Measurements from ENCODE around the gene CHN2. TPM values are rescaled to one million over a fixed set of nuclear protein-coding genes. Genes with fewer than 3 reads are reported as not detected.

The CHN2 gene
- total RNA-seq, 1 experiment from 2014 or later = 5.0 TPM

DNA sequence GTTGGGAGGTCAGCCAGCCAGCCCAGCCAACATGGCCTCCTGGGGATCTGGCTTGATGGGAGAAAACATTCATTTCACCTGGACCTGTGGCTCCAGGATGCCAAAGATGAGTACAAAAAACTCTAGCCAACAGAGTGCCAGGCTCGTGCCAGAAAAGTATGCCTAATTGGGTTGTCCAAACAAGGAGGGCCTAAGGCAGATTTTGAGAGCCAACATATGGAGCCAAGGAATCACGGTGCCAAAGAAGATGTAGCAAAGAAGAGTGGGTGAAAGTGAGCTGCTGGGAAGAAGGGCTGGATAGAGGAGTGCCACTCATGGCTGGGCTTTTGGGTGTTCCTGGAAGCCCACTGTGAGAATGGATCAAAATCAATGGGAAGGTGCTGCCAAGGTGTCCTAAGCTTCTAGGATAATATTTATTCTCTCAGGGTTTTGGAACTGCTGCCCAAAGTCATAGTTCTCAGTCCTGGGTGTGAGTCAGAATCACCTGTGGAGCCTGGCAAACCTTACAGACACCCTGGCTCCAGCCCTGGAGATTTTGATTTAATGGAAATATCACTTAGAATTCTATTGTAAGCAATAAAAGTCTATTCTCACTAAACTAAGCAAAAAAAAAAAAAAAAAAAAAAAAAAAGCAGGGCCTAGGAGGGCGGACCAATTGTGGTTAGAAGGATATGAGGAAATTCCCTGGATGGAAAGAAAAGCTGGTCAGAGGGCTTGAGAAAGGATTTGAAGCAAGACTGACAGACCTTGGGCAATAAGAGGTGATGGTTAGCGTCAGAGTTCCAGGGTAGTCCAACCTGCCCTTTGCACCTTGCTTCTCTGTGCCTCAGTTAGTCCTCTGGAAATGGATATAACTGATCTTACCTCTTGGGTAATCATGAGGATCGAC, 186.9 kb downstream of the CHN2 start:
- Mint-ChIP-seq H3K27me3 (ENCODE audit: low read depth) (no peaks in the 10 kb centered on the region), H3K9me3 (peaks cover 11% of the 10 kb centered on the region), H3K27ac (no peak overlapping the region), H3K4me1 (no peaks in the 10 kb centered on the region; the same call in 1 of the 2 replicates), H3K36me3 (peaks cover 3% of the 10 kb centered on the region; the same call in 1 of the 2 replicates), H3K4me3 (no peak overlapping the region)
- ChIA-PET CTCF (no interaction called here), POLR2A (no interaction called here)
- TF ChIP-seq ZNF219 (CRISPR knock-in tag; IDR thresholded peaks at IDR 0.05; ENCODE audit: borderline replicate concordance) (no peak), ESRRA (CRISPR knock-in tag; IDR thresholded peaks at IDR 0.05; ENCODE audit: borderline replicate concordance) (no peak), OVOL2 (CRISPR knock-in tag; IDR thresholded peaks at IDR 0.05; ENCODE audit: borderline replicate concordance) (no peak), RELA (CRISPR knock-in tag; IDR thresholded peaks at IDR 0.05; ENCODE audit: borderline replicate concordance) (no peak), TP53 (CRISPR knock-in tag; IDR thresholded peaks at IDR 0.05) (no peak)
- TF ChIP-seq, protein P1, sequence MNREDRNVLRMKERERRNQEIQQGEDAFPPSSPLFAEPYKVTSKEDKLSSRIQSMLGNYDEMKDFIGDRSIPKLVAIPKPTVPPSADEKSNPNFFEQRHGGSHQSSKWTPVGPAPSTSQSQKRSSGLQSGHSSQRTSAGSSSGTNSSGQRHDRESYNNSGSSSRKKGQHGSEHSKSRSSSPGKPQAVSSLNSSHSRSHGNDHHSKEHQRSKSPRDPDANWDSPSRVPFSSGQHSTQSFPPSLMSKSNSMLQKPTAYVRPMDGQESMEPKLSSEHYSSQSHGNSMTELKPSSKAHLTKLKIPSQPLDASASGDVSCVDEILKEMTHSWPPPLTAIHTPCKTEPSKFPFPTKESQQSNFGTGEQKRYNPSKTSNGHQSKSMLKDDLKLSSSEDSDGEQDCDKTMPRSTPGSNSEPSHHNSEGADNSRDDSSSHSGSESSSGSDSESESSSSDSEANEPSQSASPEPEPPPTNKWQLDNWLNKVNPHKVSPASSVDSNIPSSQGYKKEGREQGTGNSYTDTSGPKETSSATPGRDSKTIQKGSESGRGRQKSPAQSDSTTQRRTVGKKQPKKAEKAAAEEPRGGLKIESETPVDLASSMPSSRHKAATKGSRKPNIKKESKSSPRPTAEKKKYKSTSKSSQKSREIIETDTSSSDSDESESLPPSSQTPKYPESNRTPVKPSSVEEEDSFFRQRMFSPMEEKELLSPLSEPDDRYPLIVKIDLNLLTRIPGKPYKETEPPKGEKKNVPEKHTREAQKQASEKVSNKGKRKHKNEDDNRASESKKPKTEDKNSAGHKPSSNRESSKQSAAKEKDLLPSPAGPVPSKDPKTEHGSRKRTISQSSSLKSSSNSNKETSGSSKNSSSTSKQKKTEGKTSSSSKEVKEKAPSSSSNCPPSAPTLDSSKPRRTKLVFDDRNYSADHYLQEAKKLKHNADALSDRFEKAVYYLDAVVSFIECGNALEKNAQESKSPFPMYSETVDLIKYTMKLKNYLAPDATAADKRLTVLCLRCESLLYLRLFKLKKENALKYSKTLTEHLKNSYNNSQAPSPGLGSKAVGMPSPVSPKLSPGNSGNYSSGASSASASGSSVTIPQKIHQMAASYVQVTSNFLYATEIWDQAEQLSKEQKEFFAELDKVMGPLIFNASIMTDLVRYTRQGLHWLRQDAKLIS (CRISPR knock-in tag; IDR thresholded peaks at IDR 0.05; ENCODE audit: borderline replicate concordance) = no peak
- TF ChIP-seq, protein P2, sequence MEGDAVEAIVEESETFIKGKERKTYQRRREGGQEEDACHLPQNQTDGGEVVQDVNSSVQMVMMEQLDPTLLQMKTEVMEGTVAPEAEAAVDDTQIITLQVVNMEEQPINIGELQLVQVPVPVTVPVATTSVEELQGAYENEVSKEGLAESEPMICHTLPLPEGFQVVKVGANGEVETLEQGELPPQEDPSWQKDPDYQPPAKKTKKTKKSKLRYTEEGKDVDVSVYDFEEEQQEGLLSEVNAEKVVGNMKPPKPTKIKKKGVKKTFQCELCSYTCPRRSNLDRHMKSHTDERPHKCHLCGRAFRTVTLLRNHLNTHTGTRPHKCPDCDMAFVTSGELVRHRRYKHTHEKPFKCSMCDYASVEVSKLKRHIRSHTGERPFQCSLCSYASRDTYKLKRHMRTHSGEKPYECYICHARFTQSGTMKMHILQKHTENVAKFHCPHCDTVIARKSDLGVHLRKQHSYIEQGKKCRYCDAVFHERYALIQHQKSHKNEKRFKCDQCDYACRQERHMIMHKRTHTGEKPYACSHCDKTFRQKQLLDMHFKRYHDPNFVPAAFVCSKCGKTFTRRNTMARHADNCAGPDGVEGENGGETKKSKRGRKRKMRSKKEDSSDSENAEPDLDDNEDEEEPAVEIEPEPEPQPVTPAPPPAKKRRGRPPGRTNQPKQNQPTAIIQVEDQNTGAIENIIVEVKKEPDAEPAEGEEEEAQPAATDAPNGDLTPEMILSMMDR (IDR thresholded peaks at IDR 0.05) = no peak
- TF ChIP-seq, protein P3, sequence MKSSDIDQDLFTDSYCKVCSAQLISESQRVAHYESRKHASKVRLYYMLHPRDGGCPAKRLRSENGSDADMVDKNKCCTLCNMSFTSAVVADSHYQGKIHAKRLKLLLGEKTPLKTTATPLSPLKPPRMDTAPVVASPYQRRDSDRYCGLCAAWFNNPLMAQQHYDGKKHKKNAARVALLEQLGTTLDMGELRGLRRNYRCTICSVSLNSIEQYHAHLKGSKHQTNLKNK (CRISPR knock-in tag; IDR thresholded peaks at IDR 0.05) = no peak
- TF ChIP-seq, protein P4, sequence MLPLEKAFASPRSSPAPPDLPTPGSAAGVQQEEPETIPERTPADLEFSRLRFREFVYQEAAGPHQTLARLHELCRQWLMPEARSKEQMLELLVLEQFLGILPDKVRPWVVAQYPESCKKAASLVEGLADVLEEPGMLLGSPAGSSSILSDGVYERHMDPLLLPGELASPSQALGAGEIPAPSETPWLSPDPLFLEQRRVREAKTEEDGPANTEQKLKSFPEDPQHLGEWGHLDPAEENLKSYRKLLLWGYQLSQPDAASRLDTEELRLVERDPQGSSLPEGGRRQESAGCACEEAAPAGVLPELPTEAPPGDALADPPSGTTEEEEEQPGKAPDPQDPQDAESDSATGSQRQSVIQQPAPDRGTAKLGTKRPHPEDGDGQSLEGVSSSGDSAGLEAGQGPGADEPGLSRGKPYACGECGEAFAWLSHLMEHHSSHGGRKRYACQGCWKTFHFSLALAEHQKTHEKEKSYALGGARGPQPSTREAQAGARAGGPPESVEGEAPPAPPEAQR (CRISPR knock-in tag; IDR thresholded peaks at IDR 0.05) = no peak
- ATAC-seq (no peak), DNase-seq (ENCODE audit: low spot score) (no peak)

DNA sequence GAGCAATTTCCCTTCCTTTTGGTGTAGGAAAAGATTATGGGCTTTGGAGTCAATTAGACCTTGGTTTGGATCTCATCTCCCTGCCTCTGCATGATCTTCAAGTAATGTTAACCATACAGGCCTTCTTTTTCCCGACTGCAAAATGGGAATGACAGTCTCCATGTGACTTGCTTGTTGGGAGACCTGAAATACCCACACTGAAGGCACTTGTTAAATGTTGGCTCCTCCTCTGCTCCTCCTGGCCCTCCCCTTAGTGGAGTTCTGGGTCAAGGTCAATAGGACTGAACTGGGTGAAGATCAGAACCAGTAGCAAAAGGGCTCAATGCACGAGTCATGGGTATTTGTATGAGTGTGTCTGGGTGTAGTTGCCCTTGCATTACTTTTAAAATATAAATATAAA, 189.7 kb downstream of the CHN2 start:
- Mint-ChIP-seq H3K27me3 (ENCODE audit: low read depth) (no peaks in the 10 kb centered on the region), H3K36me3 (peaks cover 8% of the 10 kb centered on the region; the same call in 1 of the 2 replicates), H3K27ac (no peak overlapping the region), H3K4me3 (no peak overlapping the region), H3K9me3 (peaks cover 15% of the 10 kb centered on the region), H3K4me1 (peaks cover 2% of the 10 kb centered on the region; the same call in 1 of the 2 replicates)
- ATAC-seq = no peak
- ChIA-PET CTCF (no interaction called here), POLR2A (no interaction called here)
- DNase-seq (ENCODE audit: low spot score) = no peak
- TF ChIP-seq IRF2 (CRISPR knock-in tag; IDR thresholded peaks at IDR 0.05; ENCODE audit: borderline replicate concordance, low read depth) (no peak), NR3C1 (CRISPR knock-in tag; conservative IDR thresholded peaks at IDR 0.05; ENCODE audit: low read depth) (no peak), GTF2I (CRISPR knock-in tag; conservative IDR thresholded peaks at IDR 0.05) (no peak)
- TF ChIP-seq, protein P5, sequence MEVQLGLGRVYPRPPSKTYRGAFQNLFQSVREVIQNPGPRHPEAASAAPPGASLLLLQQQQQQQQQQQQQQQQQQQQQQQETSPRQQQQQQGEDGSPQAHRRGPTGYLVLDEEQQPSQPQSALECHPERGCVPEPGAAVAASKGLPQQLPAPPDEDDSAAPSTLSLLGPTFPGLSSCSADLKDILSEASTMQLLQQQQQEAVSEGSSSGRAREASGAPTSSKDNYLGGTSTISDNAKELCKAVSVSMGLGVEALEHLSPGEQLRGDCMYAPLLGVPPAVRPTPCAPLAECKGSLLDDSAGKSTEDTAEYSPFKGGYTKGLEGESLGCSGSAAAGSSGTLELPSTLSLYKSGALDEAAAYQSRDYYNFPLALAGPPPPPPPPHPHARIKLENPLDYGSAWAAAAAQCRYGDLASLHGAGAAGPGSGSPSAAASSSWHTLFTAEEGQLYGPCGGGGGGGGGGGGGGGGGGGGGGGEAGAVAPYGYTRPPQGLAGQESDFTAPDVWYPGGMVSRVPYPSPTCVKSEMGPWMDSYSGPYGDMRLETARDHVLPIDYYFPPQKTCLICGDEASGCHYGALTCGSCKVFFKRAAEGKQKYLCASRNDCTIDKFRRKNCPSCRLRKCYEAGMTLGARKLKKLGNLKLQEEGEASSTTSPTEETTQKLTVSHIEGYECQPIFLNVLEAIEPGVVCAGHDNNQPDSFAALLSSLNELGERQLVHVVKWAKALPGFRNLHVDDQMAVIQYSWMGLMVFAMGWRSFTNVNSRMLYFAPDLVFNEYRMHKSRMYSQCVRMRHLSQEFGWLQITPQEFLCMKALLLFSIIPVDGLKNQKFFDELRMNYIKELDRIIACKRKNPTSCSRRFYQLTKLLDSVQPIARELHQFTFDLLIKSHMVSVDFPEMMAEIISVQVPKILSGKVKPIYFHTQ (CRISPR knock-in tag; IDR thresholded peaks at IDR 0.05) = no peak
- TF ChIP-seq, protein P6, sequence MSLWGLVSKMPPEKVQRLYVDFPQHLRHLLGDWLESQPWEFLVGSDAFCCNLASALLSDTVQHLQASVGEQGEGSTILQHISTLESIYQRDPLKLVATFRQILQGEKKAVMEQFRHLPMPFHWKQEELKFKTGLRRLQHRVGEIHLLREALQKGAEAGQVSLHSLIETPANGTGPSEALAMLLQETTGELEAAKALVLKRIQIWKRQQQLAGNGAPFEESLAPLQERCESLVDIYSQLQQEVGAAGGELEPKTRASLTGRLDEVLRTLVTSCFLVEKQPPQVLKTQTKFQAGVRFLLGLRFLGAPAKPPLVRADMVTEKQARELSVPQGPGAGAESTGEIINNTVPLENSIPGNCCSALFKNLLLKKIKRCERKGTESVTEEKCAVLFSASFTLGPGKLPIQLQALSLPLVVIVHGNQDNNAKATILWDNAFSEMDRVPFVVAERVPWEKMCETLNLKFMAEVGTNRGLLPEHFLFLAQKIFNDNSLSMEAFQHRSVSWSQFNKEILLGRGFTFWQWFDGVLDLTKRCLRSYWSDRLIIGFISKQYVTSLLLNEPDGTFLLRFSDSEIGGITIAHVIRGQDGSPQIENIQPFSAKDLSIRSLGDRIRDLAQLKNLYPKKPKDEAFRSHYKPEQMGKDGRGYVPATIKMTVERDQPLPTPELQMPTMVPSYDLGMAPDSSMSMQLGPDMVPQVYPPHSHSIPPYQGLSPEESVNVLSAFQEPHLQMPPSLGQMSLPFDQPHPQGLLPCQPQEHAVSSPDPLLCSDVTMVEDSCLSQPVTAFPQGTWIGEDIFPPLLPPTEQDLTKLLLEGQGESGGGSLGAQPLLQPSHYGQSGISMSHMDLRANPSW (CRISPR knock-in tag; conservative IDR thresholded peaks at IDR 0.05; ENCODE audit: low read depth) = no peak
- TF ChIP-seq, protein P7, sequence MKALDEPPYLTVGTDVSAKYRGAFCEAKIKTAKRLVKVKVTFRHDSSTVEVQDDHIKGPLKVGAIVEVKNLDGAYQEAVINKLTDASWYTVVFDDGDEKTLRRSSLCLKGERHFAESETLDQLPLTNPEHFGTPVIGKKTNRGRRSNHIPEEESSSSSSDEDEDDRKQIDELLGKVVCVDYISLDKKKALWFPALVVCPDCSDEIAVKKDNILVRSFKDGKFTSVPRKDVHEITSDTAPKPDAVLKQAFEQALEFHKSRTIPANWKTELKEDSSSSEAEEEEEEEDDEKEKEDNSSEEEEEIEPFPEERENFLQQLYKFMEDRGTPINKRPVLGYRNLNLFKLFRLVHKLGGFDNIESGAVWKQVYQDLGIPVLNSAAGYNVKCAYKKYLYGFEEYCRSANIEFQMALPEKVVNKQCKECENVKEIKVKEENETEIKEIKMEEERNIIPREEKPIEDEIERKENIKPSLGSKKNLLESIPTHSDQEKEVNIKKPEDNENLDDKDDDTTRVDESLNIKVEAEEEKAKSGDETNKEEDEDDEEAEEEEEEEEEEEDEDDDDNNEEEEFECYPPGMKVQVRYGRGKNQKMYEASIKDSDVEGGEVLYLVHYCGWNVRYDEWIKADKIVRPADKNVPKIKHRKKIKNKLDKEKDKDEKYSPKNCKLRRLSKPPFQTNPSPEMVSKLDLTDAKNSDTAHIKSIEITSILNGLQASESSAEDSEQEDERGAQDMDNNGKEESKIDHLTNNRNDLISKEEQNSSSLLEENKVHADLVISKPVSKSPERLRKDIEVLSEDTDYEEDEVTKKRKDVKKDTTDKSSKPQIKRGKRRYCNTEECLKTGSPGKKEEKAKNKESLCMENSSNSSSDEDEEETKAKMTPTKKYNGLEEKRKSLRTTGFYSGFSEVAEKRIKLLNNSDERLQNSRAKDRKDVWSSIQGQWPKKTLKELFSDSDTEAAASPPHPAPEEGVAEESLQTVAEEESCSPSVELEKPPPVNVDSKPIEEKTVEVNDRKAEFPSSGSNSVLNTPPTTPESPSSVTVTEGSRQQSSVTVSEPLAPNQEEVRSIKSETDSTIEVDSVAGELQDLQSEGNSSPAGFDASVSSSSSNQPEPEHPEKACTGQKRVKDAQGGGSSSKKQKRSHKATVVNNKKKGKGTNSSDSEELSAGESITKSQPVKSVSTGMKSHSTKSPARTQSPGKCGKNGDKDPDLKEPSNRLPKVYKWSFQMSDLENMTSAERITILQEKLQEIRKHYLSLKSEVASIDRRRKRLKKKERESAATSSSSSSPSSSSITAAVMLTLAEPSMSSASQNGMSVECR (CRISPR knock-in tag; IDR thresholded peaks at IDR 0.05; ENCODE audit: borderline replicate concordance) = no peak

All from WTC11 (cell line).